ENCODE results near the gene ADCY2. TPM values are rescaled to one million over a fixed set of nuclear protein-coding genes. Genes with fewer than 3 reads are reported as not detected.

ADCY2 gene
- total RNA-seq, 2 experiments from 2014 or later = not detected

GRCh38 chr5:7517006-7517405 lies 121.1 kb downstream of the ADCY2 start:
- Mint-ChIP-seq H3K27me3 (no peaks in the 10 kb centered on the region), H3K4me3 (no peak overlapping the region), H3K4me1 (no peaks in the 10 kb centered on the region), H3K9me3 (no peaks in the 10 kb centered on the region), H3K27ac (no peak overlapping the region), H3K36me3 (ENCODE audit: low read depth) (no peaks in the 10 kb centered on the region)
- CTCF ChIA-PET = no interaction called here
- DNase-seq = no peak
- POLR2A ChIA-PET = no interaction called here

GRCh38 chr5:7518947-7519560 lies 123.1 kb downstream of the ADCY2 start:
- Mint-ChIP-seq H3K4me1 (no peaks in the 10 kb centered on the region), H3K4me3 (no peak overlapping the region), H3K27me3 (no peaks in the 10 kb centered on the region), H3K9me3 (no peaks in the 10 kb centered on the region), H3K36me3 (ENCODE audit: low read depth) (no peaks in the 10 kb centered on the region), H3K27ac (no peak overlapping the region)
- POLR2A ChIA-PET = no interaction called here
- DNase-seq = no peak
- CTCF ChIA-PET = no interaction called here

GRCh38 chr5:7519564-7519963 lies 123.6 kb downstream of the ADCY2 start:
- Mint-ChIP-seq H3K4me1 (no peaks in the 10 kb centered on the region), H3K9me3 (no peaks in the 10 kb centered on the region), H3K36me3 (ENCODE audit: low read depth) (no peaks in the 10 kb centered on the region), H3K27ac (no peak overlapping the region), H3K4me3 (no peak overlapping the region), H3K27me3 (no peaks in the 10 kb centered on the region)
- ChIA-PET CTCF (no interaction called here), POLR2A (no interaction called here)
- DNase-seq = no peak

- no peak overlapping the region for H3K27ac Mint-ChIP-seq
- no peaks in the 10 kb centered on the region for H3K27me3 Mint-ChIP-seq
- H3K4me3 Mint-ChIP-seq = no peak overlapping the region
- no peaks in the 10 kb centered on the region for H3K9me3 Mint-ChIP-seq
- CTCF ChIA-PET = interaction anchor here (0.9 kb wide), 1 partner anchor 34 kb away, joined by 5 read pairs; no protein-coding TSS in a partner anchor
- POLR2A ChIA-PET = no interaction called here
- DNase-seq = no peak
- H3K4me1 Mint-ChIP-seq = no peaks in the 10 kb centered on the region
- no peaks in the 10 kb centered on the region for H3K36me3 Mint-ChIP-seq (ENCODE audit: low read depth)
Observed at GRCh38 chr5:7529880-7530279, 133.9 kb downstream of the ADCY2 start.

- H3K27ac Mint-ChIP-seq = no peak overlapping the region
- ChIA-PET POLR2A (no interaction called here), CTCF (no interaction called here)
- no peak overlapping the region for H3K4me3 Mint-ChIP-seq
- H3K4me1 Mint-ChIP-seq = no peaks in the 10 kb centered on the region
- H3K27me3 Mint-ChIP-seq = no peaks in the 10 kb centered on the region
- no peaks in the 10 kb centered on the region for H3K9me3 Mint-ChIP-seq
- DNase-seq = no peak
- no peaks in the 10 kb centered on the region for H3K36me3 Mint-ChIP-seq (ENCODE audit: low read depth)
Observed at GRCh38 chr5:7533941-7534340, 138.0 kb downstream of the ADCY2 start.

GRCh38 chr5:7534505-7534904 lies 138.6 kb downstream of the ADCY2 start:
- ChIA-PET POLR2A (no interaction called here), CTCF (no interaction called here)
- no peak for DNase-seq
- Mint-ChIP-seq H3K4me3 (no peak overlapping the region), H3K4me1 (no peaks in the 10 kb centered on the region), H3K36me3 (ENCODE audit: low read depth) (no peaks in the 10 kb centered on the region), H3K27me3 (no peaks in the 10 kb centered on the region), H3K27ac (no peak overlapping the region), H3K9me3 (no peaks in the 10 kb centered on the region)

- DNase-seq = no peak
- Mint-ChIP-seq H3K9me3 (no peaks in the 10 kb centered on the region), H3K36me3 (ENCODE audit: low read depth) (no peaks in the 10 kb centered on the region), H3K27ac (no peak overlapping the region), H3K4me1 (no peaks in the 10 kb centered on the region), H3K4me3 (no peak overlapping the region), H3K27me3 (no peaks in the 10 kb centered on the region)
- ChIA-PET CTCF (no interaction called here), POLR2A (no interaction called here)
Observed at GRCh38 chr5:7537573-7537972, 141.6 kb downstream of the ADCY2 start.

- DNase-seq = no peak
- H3K27me3 Mint-ChIP-seq = no peaks in the 10 kb centered on the region
- no peak overlapping the region for H3K4me3 Mint-ChIP-seq
- ChIA-PET CTCF (no interaction called here), POLR2A (no interaction called here)
- no peaks in the 10 kb centered on the region for H3K4me1 Mint-ChIP-seq
- no peaks in the 10 kb centered on the region for H3K9me3 Mint-ChIP-seq
- no peak overlapping the region for H3K27ac Mint-ChIP-seq
- H3K36me3 Mint-ChIP-seq (ENCODE audit: low read depth) = no peaks in the 10 kb centered on the region
Observed at GRCh38 chr5:7539571-7539970, 143.6 kb downstream of the ADCY2 start.

GRCh38 chr5:7540736-7541485 lies 145.0 kb downstream of the ADCY2 start:
- Mint-ChIP-seq H3K36me3 (ENCODE audit: low read depth) (no peaks in the 10 kb centered on the region), H3K4me1 (no peaks in the 10 kb centered on the region), H3K27ac (no peak overlapping the region), H3K9me3 (no peaks in the 10 kb centered on the region), H3K4me3 (no peak overlapping the region), H3K27me3 (no peaks in the 10 kb centered on the region)
- no peak for DNase-seq
- ChIA-PET CTCF (no interaction called here), POLR2A (no interaction called here)

- Mint-ChIP-seq H3K4me1 (no peaks in the 10 kb centered on the region), H3K36me3 (ENCODE audit: low read depth) (no peaks in the 10 kb centered on the region), H3K4me3 (no peak overlapping the region), H3K9me3 (no peaks in the 10 kb centered on the region), H3K27me3 (no peaks in the 10 kb centered on the region), H3K27ac (no peak overlapping the region)
- CTCF ChIA-PET = no interaction called here
- no peak for DNase-seq
- POLR2A ChIA-PET = no interaction called here
Observed at GRCh38 chr5:7541898-7542297, 146.0 kb downstream of the ADCY2 start.

- POLR2A ChIA-PET = no interaction called here
- Mint-ChIP-seq H3K36me3 (ENCODE audit: low read depth) (no peaks in the 10 kb centered on the region), H3K4me1 (no peaks in the 10 kb centered on the region), H3K27me3 (no peaks in the 10 kb centered on the region), H3K9me3 (no peaks in the 10 kb centered on the region), H3K4me3 (no peak overlapping the region), H3K27ac (no peak overlapping the region)
- CTCF ChIA-PET = no interaction called here
- DNase-seq = no peak
Observed at GRCh38 chr5:7546555-7546954, 150.6 kb downstream of the ADCY2 start.

- no peaks in the 10 kb centered on the region for H3K36me3 Mint-ChIP-seq (ENCODE audit: low read depth)
- no peak overlapping the region for H3K27ac Mint-ChIP-seq
- POLR2A ChIA-PET = no interaction called here
- DNase-seq = no peak
- CTCF ChIA-PET = no interaction called here
- no peaks in the 10 kb centered on the region for H3K27me3 Mint-ChIP-seq
- no peaks in the 10 kb centered on the region for H3K4me1 Mint-ChIP-seq
- no peak overlapping the region for H3K4me3 Mint-ChIP-seq
- H3K9me3 Mint-ChIP-seq = no peaks in the 10 kb centered on the region
Observed at GRCh38 chr5:7548596-7548995, 152.7 kb downstream of the ADCY2 start.

GRCh38 chr5:7565559-7565958 lies 169.6 kb downstream of the ADCY2 start:
- H3K4me3 Mint-ChIP-seq = no peak overlapping the region
- H3K4me1 Mint-ChIP-seq = no peaks in the 10 kb centered on the region
- no peak overlapping the region for H3K27ac Mint-ChIP-seq
- CTCF ChIA-PET = no interaction called here
- no peaks in the 10 kb centered on the region for H3K9me3 Mint-ChIP-seq
- DNase-seq = no peak
- POLR2A ChIA-PET = no interaction called here
- H3K36me3 Mint-ChIP-seq (ENCODE audit: low read depth) = no peaks in the 10 kb centered on the region
- H3K27me3 Mint-ChIP-seq = no peaks in the 10 kb centered on the region

- CTCF ChIA-PET = no interaction called here
- Mint-ChIP-seq H3K36me3 (ENCODE audit: low read depth) (no peaks in the 10 kb centered on the region), H3K27me3 (no peaks in the 10 kb centered on the region), H3K27ac (no peak overlapping the region), H3K4me3 (no peak overlapping the region), H3K9me3 (peaks cover 6% of the 10 kb centered on the region), H3K4me1 (no peaks in the 10 kb centered on the region)
- DNase-seq = no peak
- POLR2A ChIA-PET = no interaction called here
Observed at GRCh38 chr5:7576023-7576715, 180.2 kb downstream of the ADCY2 start.

Data from activated CD4-positive, alpha-beta T cell treated with anti-CD3 and anti-CD28 coated beads, Interleukin-2, amount 10 ng/mL, durations not matched to agents 7 days and 5 days (primary cell).